HG02884 (cell line): ENCODE results near the gene DENND1A.
"Not testable (repeated sequence)": the region's sequence is repeated elsewhere in the genome, so short reads cannot be mapped to it uniquely, and the experiment has no call there.

Experiments
- ATAC-seq: cut with Tn5 transposase; IDR thresholded peaks from one replicate; pipeline ENCODE4 v1.9.1; 2021; ENCODE audit warnings: mild to moderate bottlenecking, moderate library complexity; ENCODE audit not compliant: unreplicated experiment

The DENND1A gene

GRCh38 chr9:123453076-123453667, 476.8 kb downstream of the DENND1A start:
- no peak for ATAC-seq

- no peak for ATAC-seq
Measured at GRCh38 chr9:123450996-123451395, 478.9 kb downstream of the DENND1A start.

- no peak for ATAC-seq
Measured at GRCh38 chr9:123450098-123450770, 479.7 kb downstream of the DENND1A start.

GRCh38 chr9:123447934-123448646, 481.8 kb downstream of the DENND1A start:
- no peak for ATAC-seq

- no peak for ATAC-seq
Measured at GRCh38 chr9:123445981-123446610, 483.8 kb downstream of the DENND1A start.

GRCh38 chr9:123445116-123445515, 484.8 kb downstream of the DENND1A start:
- ATAC-seq = no peak

GRCh38 chr9:123441769-123442168, 488.2 kb downstream of the DENND1A start:
- ATAC-seq = no peak

GRCh38 chr9:123440256-123440655, 489.7 kb downstream of the DENND1A start:
- ATAC-seq = no peak

GRCh38 chr9:123438821-123439220, 491.1 kb downstream of the DENND1A start:
- no peak for ATAC-seq

- no peak for ATAC-seq
Measured at GRCh38 chr9:123438321-123438720, 491.6 kb downstream of the DENND1A start.

- no peak for ATAC-seq
Measured at GRCh38 chr9:123437201-123437600, 492.7 kb downstream of the DENND1A start.

GRCh38 chr9:123435471-123435870, 494.5 kb downstream of the DENND1A start:
- ATAC-seq = no peak

- ATAC-seq = no peak
Measured at GRCh38 chr9:123434619-123435240, 495.2 kb downstream of the DENND1A start.

- no peak for ATAC-seq
Measured at GRCh38 chr9:123432331-123433236, 497.3 kb downstream of the DENND1A start.

- ATAC-seq = no peak
Measured at GRCh38 chr9:123431581-123431980, 498.3 kb downstream of the DENND1A start.

GRCh38 chr9:123428450-123428849, 501.5 kb downstream of the DENND1A start:
- ATAC-seq = not testable (repeated sequence)

GRCh38 chr9:123426406-123426805, 503.5 kb downstream of the DENND1A start:
- no peak for ATAC-seq

GRCh38 chr9:123425836-123426365, 504.0 kb downstream of the DENND1A start:
- no peak for ATAC-seq

- no peak for ATAC-seq
Measured at GRCh38 chr9:123425261-123425821, 504.6 kb downstream of the DENND1A start.
